NCI-H2029 (cell line): Measurements from ENCODE around the gene SPON1.
"Not testable (repeated sequence)": the region's sequence is repeated elsewhere in the genome, so short reads cannot be mapped to it uniquely, and the experiment has no call there.

Source experiments
- DNase-seq: peaks from one replicate; lab custom pipeline; 2025; lab: John Stamatoyannopoulos, UW

SPON1 gene

GRCh38 chr11:14278869-14279268 lies 316.3 kb downstream of the SPON1 start:
- not testable (repeated sequence) for DNase-seq

GRCh38 chr11:14288189-14288935 lies 325.8 kb downstream of the SPON1 start:
- no peak for DNase-seq

GRCh38 chr11:14290422-14290821 lies 327.9 kb downstream of the SPON1 start:
- DNase-seq, result no peak

GRCh38 chr11:14299921-14300320 lies 337.4 kb downstream of the SPON1 start:
- no peak for DNase-seq

- no peak for DNase-seq
Observed at GRCh38 chr11:14300661-14301304, 338.3 kb downstream of the SPON1 start.

- DNase-seq, result no peak
Observed at GRCh38 chr11:14304601-14305000, 342.1 kb downstream of the SPON1 start.

GRCh38 chr11:14305649-14306048 lies 343.1 kb downstream of the SPON1 start:
- DNase-seq, result no peak

- no peak for DNase-seq
Observed at GRCh38 chr11:14306481-14306880, 344.0 kb downstream of the SPON1 start.

- DNase-seq, result no peak
Observed at GRCh38 chr11:14308114-14308896, 345.8 kb downstream of the SPON1 start.

- DNase-seq, result no peak
Observed at GRCh38 chr11:14308897-14309387, 346.4 kb downstream of the SPON1 start.

GRCh38 chr11:14309425-14310192 lies 347.1 kb downstream of the SPON1 start:
- no peak for DNase-seq

- DNase-seq, result no peak
Observed at GRCh38 chr11:14310679-14311078, 348.2 kb downstream of the SPON1 start.

- DNase-seq, result no peak
Observed at GRCh38 chr11:14312736-14313438, 350.4 kb downstream of the SPON1 start.

GRCh38 chr11:14314127-14314526 lies 351.6 kb downstream of the SPON1 start:
- no peak for DNase-seq

GRCh38 chr11:14315130-14315529 lies 352.6 kb downstream of the SPON1 start:
- no peak for DNase-seq
